ENCODE data around the gene VOPP1. TPM values are rescaled to one million over a fixed set of nuclear protein-coding genes. Genes with fewer than 3 reads are reported as not detected.
A peak's percentile ranks its signal among the peaks of the same experiment; 100 is the strongest.

The VOPP1 gene
- total RNA-seq, 2 experiments from 2014 or later, result 32.6 to 34.7 TPM

GRCh38 chr7:55545496-55545895, 26.8 kb downstream of the VOPP1 start:
- Mint-ChIP-seq H3K36me3 (ENCODE audit: low read depth) (peaks cover 20% of the 10 kb centered on the region), H3K27me3 (no peaks in the 10 kb centered on the region), H3K4me3 (no peak overlapping the region), H3K9me3 (no peaks in the 10 kb centered on the region), H3K27ac (no peak overlapping the region), H3K4me1 (ENCODE audit: low read depth) (peaks cover 62% of the 10 kb centered on the region)
- intact Hi-C loops (cut with micrococcal nuclease), result no loop called here
- ChIA-PET POLR2A (interaction anchor here (0.8 to 1.9 kb wide), 3 partner anchors 11 to 12 kb away, joined by 3 to 6 read pairs (median 3); no protein-coding TSS in a partner anchor), CTCF (interaction anchor here (1.5 to 4.4 kb wide), 2 partner anchors 11 to 21 kb away, joined by 3 to 14 read pairs; no protein-coding TSS in a partner anchor)
- no peak for ATAC-seq
- no peak for TF ChIP-seq CTCF (IDR thresholded peaks at IDR 0.05)
- DNase-seq, result no peak

GRCh38 chr7:55540226-55540858, 32.0 kb downstream of the VOPP1 start:
- ATAC-seq (no peak), DNase-seq (no peak)
- no peak for TF ChIP-seq CTCF (IDR thresholded peaks at IDR 0.05)
- no peak overlapping the region for H3K27ac Mint-ChIP-seq
- peaks cover 62% of the 10 kb centered on the region for H3K4me1 Mint-ChIP-seq (ENCODE audit: low read depth)
- peaks cover 26% of the 10 kb centered on the region for H3K36me3 Mint-ChIP-seq (ENCODE audit: low read depth)
- no peaks in the 10 kb centered on the region for H3K27me3 Mint-ChIP-seq
- H3K4me3 Mint-ChIP-seq, result no peak overlapping the region
- ChIA-PET CTCF (interaction anchor here (1.9 kb wide), 1 partner anchor 12 kb away, joined by 4 read pairs; no protein-coding TSS in a partner anchor), POLR2A (interaction anchor here (1.4 to 1.9 kb wide), 2 partner anchors 17 to 21 kb away, joined by 4 read pairs; no protein-coding TSS in a partner anchor)
- no peaks in the 10 kb centered on the region for H3K9me3 Mint-ChIP-seq
- intact Hi-C loops (cut with micrococcal nuclease), result no loop called here

- Mint-ChIP-seq H3K4me3 (no peak overlapping the region), H3K4me1 (ENCODE audit: low read depth) (peaks cover 63% of the 10 kb centered on the region), H3K9me3 (no peaks in the 10 kb centered on the region), H3K36me3 (ENCODE audit: low read depth) (peaks cover 21% of the 10 kb centered on the region), H3K27me3 (no peaks in the 10 kb centered on the region), H3K27ac (no peak overlapping the region)
- no peak for TF ChIP-seq CTCF (IDR thresholded peaks at IDR 0.05)
- ChIA-PET POLR2A (interaction anchor here (0.7 to 1.9 kb wide), 3 partner anchors 16 to 939 kb away, joined by 3 to 4 read pairs (median 4); no protein-coding TSS in a partner anchor), CTCF (interaction anchor here (1.9 kb wide), 1 partner anchor 13 kb away, joined by 4 read pairs; no protein-coding TSS in a partner anchor)
- DNase-seq, result no peak
- no peak for ATAC-seq
- intact Hi-C loops (cut with micrococcal nuclease), result no loop called here
Measured at GRCh38 chr7:55539380-55539779, 32.9 kb downstream of the VOPP1 start.

GRCh38 chr7:55538538-55538937, 33.8 kb downstream of the VOPP1 start:
- DNase-seq, result no peak
- no peaks in the 10 kb centered on the region for H3K27me3 Mint-ChIP-seq
- ChIA-PET CTCF (interaction anchor here (1.0 to 1.9 kb wide), 2 partner anchors 10 to 14 kb away, joined by 3 to 4 read pairs; no protein-coding TSS in a partner anchor), POLR2A (interaction anchor here (0.7 to 1.5 kb wide), 5 partner anchors 8 to 938 kb away, joined by 3 to 4 read pairs (median 4); no protein-coding TSS in a partner anchor)
- intact Hi-C loops (cut with micrococcal nuclease), result no loop called here
- ATAC-seq, result no peak
- no peak overlapping the region for H3K4me3 Mint-ChIP-seq
- H3K4me1 Mint-ChIP-seq (ENCODE audit: low read depth), result peaks cover 63% of the 10 kb centered on the region
- no peaks in the 10 kb centered on the region for H3K9me3 Mint-ChIP-seq
- TF ChIP-seq CTCF (IDR thresholded peaks at IDR 0.05), result no peak
- peaks cover 12% of the 10 kb centered on the region for H3K36me3 Mint-ChIP-seq (ENCODE audit: low read depth)
- H3K27ac Mint-ChIP-seq, result no peak overlapping the region

GRCh38 chr7:55537458-55537990, 34.8 kb downstream of the VOPP1 start:
- Mint-ChIP-seq H3K36me3 (ENCODE audit: low read depth) (peaks cover 8% of the 10 kb centered on the region), H3K27ac (peak overlapping the region; percentile 26), H3K4me3 (no peak overlapping the region), H3K4me1 (ENCODE audit: low read depth) (peaks cover 73% of the 10 kb centered on the region), H3K9me3 (no peaks in the 10 kb centered on the region), H3K27me3 (no peaks in the 10 kb centered on the region)
- DNase-seq (no peak), ATAC-seq (no peak)
- no peak for TF ChIP-seq CTCF (IDR thresholded peaks at IDR 0.05)
- intact Hi-C loops (cut with micrococcal nuclease), result no loop called here
- POLR2A ChIA-PET, result interaction anchor here (0.9 to 1.5 kb wide), 3 partner anchors 9 to 37 kb away, joined by 3 to 4 read pairs (median 4); no protein-coding TSS in a partner anchor
- CTCF ChIA-PET, result interaction anchor here (1.0 kb wide), 1 partner anchor 11 kb away, joined by 3 read pairs; no protein-coding TSS in a partner anchor
